IPS-NIHi11 (cell line): ENCODE measurements around the gene DEFB129.
"Not testable (repeated sequence)": the region's sequence is repeated elsewhere in the genome, so short reads cannot be mapped to it uniquely, and the experiment has no call there.

Source experiments
- DNase-seq: peaks from one replicate; pipeline ENCODE4 v3.0.0; 2012; ENCODE audit warnings: mixed read lengths, low spot score

The DEFB129 gene

DNA sequence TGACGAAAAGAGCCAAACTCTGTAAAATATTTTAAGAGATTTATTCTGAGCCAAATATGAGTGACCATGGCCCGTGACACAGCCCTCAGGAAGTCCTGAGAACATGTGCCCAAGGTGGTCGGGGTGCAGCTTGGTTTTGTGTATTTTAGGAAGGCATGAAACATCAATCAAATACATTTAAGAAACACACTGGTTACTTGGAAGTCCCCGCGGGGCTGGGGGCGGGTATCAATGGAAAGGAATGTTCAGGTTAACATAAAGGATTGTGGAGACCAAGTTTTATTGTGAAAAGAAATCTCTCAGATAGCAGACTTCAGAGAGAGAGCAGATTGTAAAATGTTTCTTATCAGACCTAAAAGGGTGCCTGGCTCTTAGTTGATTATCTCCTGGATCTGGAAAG, 26.4 kb downstream of the DEFB129 start:
- DNase-seq: not testable (repeated sequence)

DNA sequence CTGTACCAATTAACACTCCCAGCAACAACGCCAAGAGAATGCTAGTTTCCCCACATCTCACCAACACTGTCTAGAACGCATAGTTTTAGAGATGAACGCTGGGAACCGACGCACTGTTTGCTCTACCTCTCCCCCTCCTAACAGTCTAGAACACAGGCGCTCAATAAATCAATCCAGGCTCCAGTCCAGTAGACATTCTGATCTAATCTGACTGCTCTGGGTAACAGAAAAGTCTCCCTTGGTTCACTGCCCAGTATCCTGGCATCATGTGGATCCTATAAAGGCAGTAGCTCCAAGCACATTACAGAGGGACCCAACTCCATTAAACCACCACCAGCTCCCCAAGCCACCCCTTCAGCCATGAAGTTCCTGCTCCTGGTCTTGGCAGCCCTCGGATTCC, 30.4 kb downstream of the DEFB129 start, which contains the start of gene DEFB132:
Gene DEFB132 (plus strand): TSS at position 306 of the 400 bp plus-strand sequence. CDS start 55 bp downstream, at position 361.
- DNase-seq: no peak

DNA sequence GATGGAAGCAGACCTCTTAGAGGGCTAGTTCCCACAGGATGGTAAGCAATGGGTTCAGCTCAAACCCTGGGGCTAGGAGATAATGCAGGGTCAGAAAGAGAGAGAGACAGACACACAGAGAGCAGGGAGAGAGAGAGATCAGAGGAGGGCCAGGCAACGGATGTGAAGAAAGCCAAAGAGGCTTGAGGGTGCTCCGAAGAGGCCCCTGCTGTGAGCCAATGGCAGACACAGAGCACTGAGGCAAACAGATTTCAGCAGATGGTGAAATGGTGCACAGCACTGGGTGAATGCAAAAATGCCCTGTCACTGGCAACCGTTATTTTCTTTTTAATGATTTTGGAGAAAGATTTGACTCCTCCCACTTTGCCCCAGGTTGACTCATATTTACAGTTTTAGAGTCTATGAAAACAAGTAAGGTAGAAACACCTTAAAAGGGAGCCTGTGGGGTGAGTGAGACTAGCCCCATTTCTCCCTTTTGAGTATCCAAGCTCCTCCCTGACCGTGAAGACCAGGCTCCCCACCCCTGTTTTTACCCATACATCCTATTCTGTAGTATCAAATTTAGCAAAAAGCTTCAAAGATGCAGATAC, 31.3 kb downstream of the DEFB129 start:
- DNase-seq: no peak

DNA sequence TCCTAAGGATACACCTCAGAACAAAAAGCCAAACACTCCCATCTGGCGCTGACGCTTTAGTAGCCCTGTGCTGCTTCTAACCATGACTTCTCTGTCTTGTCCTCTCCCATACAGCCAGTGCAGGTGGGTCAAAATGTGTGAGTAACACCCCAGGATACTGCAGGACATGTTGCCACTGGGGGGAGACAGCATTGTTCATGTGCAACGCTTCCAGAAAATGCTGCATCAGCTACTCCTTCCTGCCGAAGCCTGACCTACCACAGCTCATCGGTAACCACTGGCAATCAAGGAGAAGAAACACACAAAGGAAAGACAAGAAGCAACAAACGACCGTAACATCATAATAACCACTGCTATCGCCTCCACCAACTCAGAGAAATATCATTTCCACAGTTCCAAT, 31.9 kb downstream of the DEFB129 start:
- DNase-seq: no peak

DNA sequence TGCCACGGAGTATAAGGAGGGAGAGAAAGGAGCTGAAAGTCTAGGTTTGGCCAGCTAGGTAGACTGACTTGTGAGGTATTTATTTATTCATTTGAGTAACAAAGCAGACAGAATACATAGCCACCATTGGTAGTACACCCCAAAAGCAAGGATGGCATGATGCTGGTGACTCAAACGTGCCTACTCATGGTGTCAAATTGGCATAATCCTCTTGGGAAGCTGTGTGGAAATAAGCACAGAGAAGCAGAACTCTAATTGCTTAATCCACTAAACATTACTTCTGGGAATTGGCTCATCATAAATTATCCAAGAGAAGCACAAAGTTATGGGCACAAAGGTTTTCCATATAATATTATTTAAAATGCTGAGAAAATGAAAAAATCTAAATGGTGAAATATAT, 32.9 kb downstream of the DEFB129 start:
- DNase-seq: no peak

DNA sequence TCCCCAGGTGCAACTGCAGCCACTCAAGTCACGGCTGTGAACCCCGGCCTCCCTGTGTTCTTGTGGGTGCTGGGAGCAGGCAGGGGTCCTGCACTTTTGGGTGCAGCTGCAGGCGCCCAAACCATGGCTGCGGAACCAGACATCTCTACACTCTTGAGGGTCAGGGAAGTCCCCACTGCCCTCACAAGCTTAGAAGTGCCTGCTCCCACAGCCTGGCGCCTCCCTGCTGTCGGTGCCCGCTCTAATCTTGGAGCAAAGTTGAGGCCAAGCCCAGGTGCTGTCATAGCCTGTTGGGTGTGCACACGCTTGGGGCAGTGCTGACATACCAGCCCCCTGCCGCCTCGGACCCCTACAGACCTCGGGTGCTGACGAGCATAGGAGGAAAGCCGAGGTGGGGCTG, 36.6 kb downstream of the DEFB129 start:
- no peak for DNase-seq

DNA sequence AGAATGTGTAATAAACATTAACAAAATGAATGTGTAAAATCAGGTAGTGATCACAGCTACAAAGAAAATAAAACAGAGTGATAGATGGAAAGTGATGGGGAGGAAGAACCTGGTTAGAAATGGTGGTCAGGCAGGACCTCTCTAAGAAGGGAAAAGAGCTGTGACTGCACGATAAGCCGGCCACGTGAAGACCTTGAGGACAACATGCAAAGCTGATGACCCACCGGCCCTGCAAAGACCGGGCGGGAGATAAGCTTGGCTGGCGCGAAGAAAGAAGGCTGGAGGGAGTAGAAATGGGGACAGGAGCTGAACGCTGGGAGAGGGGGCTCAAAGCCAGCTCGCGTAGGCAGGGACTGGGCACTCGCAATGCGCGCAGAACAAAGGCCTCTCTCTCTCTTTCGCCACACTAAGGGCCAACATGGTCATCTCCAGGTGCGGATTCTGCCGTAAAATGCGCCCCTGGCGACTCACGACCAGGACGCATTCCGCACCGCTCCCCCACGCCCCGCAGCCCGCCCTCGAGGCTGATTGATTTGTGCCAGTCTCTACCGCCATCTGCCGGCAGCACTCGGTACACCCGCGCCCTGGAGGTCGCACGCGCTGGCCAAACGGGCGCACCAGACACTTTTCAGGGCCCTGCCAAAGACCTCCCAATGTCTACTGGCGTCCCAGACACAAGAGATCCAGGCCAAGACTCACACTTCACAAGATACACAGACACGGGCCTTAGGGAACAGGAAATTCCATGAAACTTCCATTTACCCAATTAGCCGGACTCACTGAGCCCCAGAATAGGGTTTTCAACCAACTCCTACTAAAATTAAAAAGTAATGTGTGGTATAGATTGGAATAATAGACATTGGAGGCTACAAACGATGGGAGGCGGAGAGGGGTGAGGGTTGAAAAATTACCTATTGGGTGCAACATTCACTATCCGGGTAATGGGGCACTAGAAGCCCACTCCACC, 39.8 kb downstream of the DEFB129 start:
- peak; percentile 96 for DNase-seq

DNA sequence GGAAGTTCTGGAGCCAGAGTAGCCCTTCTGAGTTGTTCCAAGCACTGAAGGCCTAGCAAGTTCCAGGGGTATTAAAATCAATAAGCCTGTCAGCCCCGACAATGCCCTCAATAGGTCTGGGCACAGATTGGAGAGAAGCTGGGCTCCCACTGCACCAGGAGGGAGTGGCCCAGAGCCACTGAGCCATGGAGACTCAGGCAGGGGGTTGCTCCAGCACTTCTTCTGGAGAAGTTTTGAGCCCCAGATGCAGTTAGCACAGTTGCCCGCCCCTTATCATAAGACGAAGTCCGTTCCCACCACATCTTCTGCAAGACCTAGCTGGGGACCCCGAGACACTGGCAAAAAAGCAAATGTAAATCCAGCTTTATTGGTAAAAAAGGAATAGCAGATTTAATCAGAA, 43.5 kb downstream of the DEFB129 start:
- DNase-seq: no peak

DNA sequence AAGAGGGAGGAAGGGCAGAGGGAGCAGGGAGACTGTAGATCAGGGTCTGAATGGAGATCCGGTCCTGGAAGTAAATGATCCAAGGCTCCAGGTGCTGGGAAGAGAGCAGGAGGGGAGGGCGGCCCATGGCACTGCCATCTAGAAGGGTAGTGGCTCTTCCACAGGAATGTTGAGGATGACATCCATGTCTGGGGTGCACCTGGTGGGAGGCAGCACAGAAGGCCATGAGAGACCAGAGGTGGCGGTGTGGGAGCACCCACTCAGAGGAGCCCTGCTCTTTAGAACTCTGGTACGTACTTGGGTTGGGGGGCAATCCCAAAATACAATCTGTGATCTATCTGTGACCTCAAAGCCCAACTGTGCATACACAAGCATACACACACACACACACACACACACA, 44.0 kb downstream of the DEFB129 start:
- no peak for DNase-seq

DNA sequence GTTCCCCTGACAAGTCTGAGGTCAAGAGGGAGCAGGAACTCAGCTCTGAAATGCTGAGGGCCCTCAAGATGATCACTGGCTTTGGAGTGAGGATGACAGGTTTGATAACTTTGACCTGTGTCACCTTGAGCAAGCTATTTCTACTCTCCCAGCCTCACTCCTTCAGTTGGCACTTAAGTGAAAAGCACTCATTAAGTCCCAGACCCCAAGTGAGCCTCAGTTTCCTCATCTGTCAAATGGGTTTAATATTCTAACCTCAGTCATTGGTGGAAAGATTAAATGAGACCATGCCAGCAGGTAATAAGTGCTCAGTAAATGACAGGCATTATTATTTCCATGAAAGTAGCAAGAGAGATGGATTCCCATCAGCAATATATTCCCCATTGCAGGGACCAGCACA, 44.5 kb downstream of the DEFB129 start:
- DNase-seq: no peak

DNA sequence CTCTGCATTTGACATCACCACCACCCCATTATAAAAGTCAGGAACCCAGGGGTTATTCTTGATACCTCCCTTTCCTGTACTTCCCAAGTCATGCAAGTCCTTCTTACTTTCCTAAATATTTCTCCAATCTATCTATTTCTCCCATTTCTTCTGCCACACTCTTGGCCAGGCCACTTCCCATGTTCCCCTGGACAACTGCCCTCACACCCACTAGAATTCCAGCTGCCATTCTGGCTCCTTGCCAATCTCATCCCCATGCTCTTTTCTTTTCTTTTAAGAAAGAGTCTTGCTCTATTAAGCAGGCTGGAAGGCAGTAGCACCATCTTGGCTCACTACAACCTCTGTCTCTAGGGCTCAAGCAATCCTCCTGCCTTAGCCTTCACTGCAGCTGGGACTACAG, 45.7 kb downstream of the DEFB129 start:
- DNase-seq: no peak

DNA sequence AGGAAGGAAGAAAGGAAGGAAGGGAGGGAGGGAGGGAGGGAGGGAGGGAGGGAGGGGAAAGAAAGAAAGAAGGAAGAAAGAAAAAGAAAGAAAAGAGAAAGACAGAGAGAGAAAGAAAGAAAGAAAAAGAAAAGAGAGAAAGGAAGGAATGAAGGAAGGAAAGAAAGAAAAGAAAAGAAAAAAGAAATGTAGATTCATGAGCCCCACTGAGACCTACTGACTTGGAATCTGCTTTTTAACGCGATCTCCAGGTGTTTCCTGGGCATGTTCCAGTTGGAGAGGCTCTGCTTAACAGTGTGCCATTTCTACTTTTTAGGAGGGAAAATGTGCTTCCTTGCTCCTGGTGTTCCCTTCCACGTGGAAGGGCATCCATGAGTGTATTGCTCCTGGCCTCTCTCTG, 46.8 kb downstream of the DEFB129 start:
- DNase-seq: no peak

DNA sequence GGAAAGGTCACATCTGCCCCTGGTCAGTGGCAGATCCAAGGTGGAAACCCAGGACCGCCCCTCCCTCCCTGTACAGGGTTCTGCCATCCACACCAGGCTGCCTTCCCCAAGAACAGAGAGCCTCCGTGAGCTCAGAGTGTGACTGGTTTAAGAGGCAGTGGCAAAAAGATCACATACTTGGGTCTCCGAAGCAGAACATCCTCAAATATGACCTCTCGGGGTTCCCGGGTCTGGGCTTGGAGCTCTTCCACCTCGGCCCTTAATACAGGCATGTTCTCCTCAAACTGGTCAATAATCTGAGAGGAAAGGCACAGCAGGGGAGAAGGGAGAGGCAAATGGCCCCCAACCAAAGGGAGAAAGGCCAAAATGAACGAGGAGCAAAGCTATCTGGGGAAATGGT, 48.7 kb downstream of the DEFB129 start:
- no peak for DNase-seq

DNA sequence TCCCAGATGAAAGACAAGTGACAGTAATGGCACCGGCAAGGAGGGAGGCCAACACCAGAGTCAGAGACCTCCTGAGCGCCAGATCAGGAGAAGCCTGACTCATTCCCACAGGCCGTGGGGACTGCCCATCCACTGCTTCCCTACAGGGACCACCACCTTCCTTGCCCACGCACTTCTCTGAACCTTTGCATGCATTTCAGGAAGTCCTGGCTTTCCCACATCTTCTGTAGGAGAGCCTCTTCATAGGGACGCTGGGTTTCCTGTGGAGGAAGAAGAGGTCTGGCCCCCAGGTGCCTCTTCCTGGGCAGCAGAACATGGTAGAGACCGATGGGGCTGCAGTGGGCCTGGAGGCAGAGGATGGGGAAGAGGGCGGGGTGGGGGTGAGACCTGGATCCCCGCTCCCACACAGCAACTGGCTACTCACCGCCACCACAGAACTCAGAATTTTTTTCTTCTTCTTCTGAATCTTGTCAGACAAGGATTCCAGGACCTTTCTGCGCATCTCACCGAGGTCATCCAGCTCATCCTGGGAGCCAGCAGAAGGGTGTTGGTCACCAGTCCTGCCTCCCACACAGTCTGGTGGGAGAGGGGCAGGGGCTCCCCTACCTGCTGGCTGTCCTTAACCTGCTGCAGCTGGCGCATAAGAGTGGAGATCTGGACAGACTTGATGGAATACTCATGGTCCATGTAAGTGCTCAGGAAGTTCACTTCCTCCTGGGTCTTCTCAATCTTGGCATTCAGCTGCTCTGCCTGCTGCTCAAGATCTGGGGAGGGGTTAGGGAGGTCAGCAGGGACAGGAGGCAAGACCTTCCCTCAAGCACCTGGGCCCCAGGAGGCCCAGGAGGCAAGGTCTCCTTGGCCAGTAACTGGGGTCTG, 49.8 kb downstream of the DEFB129 start:
- no peak for DNase-seq

DNA sequence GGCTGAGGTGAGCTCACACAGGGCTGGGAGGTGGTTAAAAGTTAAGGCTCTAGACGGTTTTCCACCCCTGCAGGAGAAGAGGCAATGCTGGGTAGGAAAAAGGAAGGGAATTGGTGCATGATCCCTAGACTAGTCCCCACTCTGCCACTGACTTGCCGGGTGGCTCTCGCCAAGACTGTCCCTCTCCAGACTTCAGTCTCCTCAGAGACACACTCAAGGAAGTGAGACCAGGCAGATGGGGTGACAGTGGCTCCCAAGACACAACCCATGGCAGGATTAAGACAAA, 50.4 kb downstream of the DEFB129 start:
- DNase-seq: no peak

DNA sequence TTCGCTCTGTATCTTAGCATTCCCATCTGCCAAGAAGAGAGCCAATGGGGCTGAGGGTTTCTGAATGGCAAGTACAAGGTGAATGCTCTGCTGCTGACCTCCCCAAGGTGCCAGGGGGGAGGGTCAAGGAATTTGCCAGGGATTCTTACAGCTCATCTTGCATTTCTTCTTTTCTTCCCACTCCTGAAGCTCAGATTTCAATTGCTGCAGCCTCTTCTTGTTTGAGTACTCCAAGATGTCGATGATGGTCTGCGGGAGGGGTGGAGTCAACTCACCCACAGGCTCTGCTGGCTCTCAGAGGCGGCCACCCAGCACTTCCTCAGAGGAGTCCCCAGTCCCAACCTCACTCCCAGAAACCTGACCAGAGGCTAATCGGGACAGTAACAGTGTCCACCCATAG, 51.1 kb downstream of the DEFB129 start:
- no peak for DNase-seq

DNA sequence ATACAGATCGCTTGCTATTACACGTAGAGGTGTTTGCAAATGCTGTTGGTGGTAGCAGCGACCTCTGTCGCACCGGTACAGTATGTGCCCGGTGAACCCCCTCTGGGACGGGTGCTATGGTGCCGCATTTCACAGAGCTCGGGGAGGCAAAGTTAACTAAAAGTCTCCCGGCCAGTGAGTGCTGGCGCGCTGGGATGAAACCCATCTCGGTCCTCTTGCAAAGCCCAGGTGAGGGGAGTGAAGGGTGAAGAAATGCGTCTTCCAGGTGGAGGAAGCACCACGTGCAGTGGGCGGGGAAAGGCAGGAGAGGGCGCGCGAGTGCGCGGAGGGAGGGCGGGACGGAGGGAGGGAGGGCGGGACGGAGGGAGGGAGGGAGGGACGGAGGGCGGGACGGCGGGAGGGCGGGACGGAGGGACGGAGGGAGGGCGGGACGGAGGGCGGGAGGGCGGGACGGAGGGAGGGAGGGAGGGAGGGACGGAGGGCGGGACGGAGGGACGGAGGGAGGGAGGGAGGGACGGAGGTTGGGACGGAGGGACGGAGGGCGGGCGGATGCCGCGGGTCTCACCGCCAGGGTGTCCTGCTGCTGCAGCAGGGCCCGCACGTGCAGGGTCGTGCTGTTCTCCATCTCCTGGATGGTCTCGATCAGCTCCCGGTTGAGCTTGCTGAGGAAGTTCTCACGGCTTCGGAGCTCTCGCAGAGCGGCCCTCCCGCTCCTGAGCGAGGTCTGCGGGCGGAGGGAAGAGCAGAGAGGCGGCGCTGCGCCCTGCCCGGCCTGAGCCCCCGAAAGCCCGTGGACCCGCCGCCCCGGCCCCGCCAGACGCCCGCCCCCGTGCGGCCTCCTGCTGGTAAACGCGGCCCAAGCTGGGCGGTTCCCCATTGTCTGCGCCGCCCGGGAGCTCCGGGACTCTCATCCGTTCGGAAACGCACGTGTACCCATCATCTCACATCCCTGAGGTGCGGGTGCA, 51.8 kb downstream of the DEFB129 start:
- peak; percentile 55 for DNase-seq
